Measurements from ENCODE around the gene PAX9.

PAX9 gene

GRCh38 chr14:36656687-36657398, 4.8 kb upstream of the PAX9 start:
- DNase-seq, result no peak

- no peak for DNase-seq
Observed at GRCh38 chr14:36657399-36658122, 4.1 kb upstream of the PAX9 start.

- DNase-seq, result no peak
Observed at GRCh38 chr14:36658123-36659009, 3.3 kb upstream of the PAX9 start.

- DNase-seq, result no peak
Observed at GRCh38 chr14:36659010-36659821, 2.4 kb upstream of the PAX9 start.

- DNase-seq, result no peak
Observed at GRCh38 chr14:36659822-36660735, 1.6 kb upstream of the PAX9 start.

- DNase-seq, result no peak
Observed at GRCh38 chr14:36660736-36661505, 739 bp upstream of the PAX9 start.

GRCh38 chr14:36662258-36662542, 540 bp downstream of the PAX9 start:
- DNase-seq, result no peak

- peak; percentile 63 for DNase-seq
Observed at GRCh38 chr14:36662543-36663403, 1.1 kb downstream of the PAX9 start.

GRCh38 chr14:36663404-36664321, 2.0 kb downstream of the PAX9 start:
- peak; percentile 24 for DNase-seq

- DNase-seq, result no peak
Observed at GRCh38 chr14:36664322-36665193, 2.9 kb downstream of the PAX9 start.

- no peak for DNase-seq
Observed at GRCh38 chr14:36665887-36666415, 4.3 kb downstream of the PAX9 start.

GRCh38 chr14:36666416-36667206, 5.0 kb downstream of the PAX9 start:
- DNase-seq, result no peak

- no peak for DNase-seq
Observed at GRCh38 chr14:36667679-36668078, 6.0 kb downstream of the PAX9 start.

GRCh38 chr14:36671149-36671548, 9.5 kb downstream of the PAX9 start:
- DNase-seq, result no peak

GRCh38 chr14:36672095-36672494, 10.4 kb downstream of the PAX9 start:
- DNase-seq, result no peak

- DNase-seq, result no peak
Observed at GRCh38 chr14:36674659-36675058, 13.0 kb downstream of the PAX9 start.

GRCh38 chr14:36675581-36675980, 13.9 kb downstream of the PAX9 start:
- DNase-seq, result no peak

Measured in SHP77 treated with DMSO at 0.1 percent for 48 hours (cell line).